Astrocyte of the spinal cord (primary cell): ENCODE results near the gene APOC1.
"Not testable (repeated sequence)": the region's sequence is repeated elsewhere in the genome, so short reads cannot be mapped to it uniquely, and the experiment has no call there.

Source experiments
- DNase-seq: peaks from one replicate; pipeline ENCODE4 v3.0.0; 2011; ENCODE audit warnings: low read depth, low spot score
- H3K4me3 ChIP-seq: 2 replicates; pipeline ENCODE4 v1.5.1; 2011; ENCODE audit warnings: low read depth, mild to moderate bottlenecking, low read length, moderate library complexity
- in situ Hi-C: cut with HindIII; loops from 2 replicates; pipeline ENCODE4 v1.10.0; 2017; ENCODE audit warnings: low sequenced_read_pairs
- TF ChIP-seq, protein P1 (sequence below): IDR thresholded peaks from 2 replicates; pipeline ENCODE4 v1.5.1; 2012; ENCODE audit warnings: low read depth, mild to moderate bottlenecking, low read length, inconsistent platforms

The APOC1 gene

DNA sequence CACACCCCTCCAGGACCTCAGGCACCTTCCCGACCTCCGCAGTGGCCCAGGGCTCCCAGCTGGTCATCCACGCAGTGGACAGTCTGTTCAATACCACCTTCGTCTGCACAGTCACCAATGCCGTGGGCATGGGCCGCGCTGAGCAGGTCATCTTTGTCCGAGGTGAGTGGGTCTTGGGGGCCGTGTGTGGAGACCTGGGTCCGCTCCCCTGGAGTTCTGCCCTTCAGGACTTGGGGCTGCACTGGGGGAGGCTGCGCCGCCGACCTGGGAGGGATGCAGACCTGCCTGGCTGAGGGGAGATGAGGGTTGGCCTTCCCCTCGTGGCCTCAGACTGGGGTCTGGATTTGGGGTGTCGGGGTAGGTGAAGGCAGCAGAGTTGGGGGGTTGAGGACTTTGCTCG lies 40.1 kb upstream of the APOC1 start:
- no peak overlapping the region for H3K4me3 ChIP-seq
- TF ChIP-seq, protein P1, sequence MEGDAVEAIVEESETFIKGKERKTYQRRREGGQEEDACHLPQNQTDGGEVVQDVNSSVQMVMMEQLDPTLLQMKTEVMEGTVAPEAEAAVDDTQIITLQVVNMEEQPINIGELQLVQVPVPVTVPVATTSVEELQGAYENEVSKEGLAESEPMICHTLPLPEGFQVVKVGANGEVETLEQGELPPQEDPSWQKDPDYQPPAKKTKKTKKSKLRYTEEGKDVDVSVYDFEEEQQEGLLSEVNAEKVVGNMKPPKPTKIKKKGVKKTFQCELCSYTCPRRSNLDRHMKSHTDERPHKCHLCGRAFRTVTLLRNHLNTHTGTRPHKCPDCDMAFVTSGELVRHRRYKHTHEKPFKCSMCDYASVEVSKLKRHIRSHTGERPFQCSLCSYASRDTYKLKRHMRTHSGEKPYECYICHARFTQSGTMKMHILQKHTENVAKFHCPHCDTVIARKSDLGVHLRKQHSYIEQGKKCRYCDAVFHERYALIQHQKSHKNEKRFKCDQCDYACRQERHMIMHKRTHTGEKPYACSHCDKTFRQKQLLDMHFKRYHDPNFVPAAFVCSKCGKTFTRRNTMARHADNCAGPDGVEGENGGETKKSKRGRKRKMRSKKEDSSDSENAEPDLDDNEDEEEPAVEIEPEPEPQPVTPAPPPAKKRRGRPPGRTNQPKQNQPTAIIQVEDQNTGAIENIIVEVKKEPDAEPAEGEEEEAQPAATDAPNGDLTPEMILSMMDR, result no peak
- in situ Hi-C loops, result no loop called here
- DNase-seq, result no peak

GRCh38 chr19:44875666-44876451 lies 38.5 kb upstream of the APOC1 start:
- no peak overlapping the region for H3K4me3 ChIP-seq
- TF ChIP-seq, protein P1, result no peak
- peak; percentile 40 for DNase-seq
- in situ Hi-C loops, result no loop called here

DNA sequence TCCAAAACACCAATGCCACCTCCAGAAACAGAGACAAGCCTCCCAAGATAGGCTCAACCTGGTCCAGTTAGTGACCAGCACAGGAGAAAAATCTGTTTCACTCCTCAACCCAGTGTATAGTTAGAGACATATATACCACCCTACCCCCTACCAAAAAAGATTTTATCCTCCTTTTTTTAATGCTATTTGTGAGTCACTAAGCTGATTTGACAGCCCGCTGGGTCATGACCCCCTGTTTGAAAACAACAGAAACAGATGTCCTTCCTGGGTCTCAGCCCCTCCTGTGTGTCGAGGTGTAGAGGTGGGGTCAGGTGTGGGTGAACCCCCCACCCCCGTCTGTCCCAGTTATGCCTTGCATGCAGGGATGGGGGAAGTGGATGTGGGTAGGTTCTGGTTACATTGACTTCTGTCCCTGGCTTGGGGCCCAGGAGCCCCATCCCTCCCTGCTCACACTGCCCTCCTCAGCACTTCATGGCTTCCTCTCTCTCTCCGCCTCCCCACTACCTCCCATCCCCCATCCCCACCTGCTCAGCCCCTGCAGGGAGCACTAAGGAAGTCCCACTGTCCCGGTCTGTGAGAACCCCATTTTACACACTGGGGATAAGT lies 37.4 kb upstream of the APOC1 start:
- in situ Hi-C loops, result no loop called here
- no peak overlapping the region for H3K4me3 ChIP-seq
- TF ChIP-seq, protein P1, result no peak
- DNase-seq, result peak; percentile 21

GRCh38 chr19:44878120-44878865 lies 36.1 kb upstream of the APOC1 start:
- TF ChIP-seq, protein P1, result no peak
- DNase-seq, result no peak
- in situ Hi-C loops, result no loop called here
- H3K4me3 ChIP-seq, result no peak overlapping the region

DNA sequence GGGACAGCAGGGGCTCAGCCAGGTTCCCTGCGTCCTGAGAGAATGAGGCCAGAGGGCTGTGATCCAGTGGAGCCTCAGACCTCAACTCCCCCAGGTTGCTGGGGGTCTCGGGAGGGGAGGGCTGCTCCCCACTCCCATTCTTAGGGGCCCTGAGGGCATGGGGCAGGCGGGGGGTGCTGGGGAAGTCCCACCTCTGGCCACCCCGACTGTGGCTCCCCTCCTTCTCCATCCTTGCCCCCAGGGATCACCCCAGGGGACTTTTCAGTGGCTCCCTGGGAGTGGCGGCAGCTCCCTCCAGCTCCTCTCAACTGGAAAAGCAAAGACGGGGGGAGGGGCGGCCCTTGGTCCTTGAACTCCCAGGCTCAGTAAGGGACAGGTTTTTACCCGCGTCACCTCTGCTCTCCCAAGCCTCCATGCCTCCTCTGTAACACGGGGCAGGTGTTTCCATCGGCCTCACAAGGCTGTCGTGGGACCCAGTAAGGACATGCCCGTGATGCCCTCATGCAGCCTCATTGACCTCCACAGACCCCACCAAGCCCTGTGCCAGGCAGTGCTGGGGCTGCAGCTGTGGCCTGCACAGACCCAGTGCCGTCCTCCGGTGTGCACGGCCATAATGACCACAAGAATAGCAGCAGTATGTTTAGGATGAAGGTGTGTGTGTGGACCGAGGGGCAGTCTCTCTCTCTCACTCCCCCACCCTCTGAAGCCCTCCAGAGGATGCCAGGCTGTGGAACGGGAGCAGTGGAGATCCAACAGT lies 34.9 kb upstream of the APOC1 start:
- TF ChIP-seq, protein P1, result no peak
- in situ Hi-C loops, result no loop called here
- DNase-seq, result no peak
- no peak overlapping the region for H3K4me3 ChIP-seq

DNA sequence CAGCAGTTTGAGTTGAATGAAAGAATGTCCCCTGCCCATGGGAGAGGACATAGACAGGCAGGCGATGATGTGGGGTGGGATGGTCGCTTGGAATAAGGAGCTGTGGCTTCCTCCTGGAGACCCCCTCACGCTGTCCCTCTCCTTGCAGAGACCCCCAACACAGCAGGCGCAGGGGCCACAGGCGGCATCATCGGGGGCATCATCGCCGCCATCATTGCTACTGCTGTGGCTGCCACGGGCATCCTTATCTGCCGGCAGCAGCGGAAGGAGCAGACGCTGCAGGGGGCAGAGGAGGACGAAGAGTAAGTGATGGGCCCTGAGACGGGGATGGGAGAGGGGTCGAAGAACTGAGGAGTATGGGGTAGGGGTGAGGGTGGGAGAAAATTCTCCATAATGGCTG lies 32.3 kb upstream of the APOC1 start:
- no peak overlapping the region for H3K4me3 ChIP-seq
- TF ChIP-seq, protein P1, result no peak
- in situ Hi-C loops, result no loop called here
- no peak for DNase-seq

- H3K4me3 ChIP-seq, in situ Hi-C loops, DNase-seq: not testable (repeated sequence)
These were observed 31.6 kb upstream of the APOC1 start for GRCh38 chr19:44882619-44883397.
